ENCODE data around the gene MAFB.

Gene MAFB

DNA sequence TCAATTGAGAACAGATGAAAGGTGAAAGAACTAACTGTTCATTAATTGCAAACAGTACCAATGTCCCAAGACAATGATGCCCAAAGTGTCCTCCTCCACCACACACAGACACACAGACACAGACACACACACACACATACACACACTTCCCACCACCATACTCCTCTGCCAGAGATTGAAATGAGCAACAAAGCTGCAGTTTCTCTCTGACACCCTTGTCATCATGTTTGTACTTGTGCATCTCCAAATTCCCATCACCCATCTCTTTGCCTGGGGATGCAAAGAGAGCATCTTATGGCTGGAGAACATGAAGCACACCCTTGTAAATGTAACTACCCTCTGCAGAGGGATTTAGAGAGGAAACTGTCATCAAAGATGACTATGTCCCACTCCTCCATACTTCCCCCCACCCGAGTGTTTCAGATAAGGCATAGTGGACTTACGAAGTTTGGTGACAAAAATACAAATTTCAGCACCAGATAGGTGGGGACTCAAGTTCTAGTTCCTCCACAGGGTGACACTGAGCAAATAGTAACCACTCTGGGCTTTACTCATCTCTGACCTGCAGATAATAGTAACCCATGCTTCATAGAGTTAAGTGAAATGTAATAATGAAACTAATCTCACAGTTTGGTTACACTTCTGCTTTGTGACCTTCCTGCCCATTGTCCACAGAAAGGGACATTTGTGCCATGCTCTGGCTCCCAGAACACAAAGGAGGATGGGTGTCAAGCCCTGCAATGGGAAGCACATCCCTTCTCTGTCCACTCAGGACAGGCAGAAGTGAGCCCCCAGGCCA lies 8.7 kb downstream of the MAFB start:
- no peak for DNase-seq

- no peak for DNase-seq
These were observed 9.9 kb downstream of the MAFB start for GRCh38 chr20:40679184-40679583.

DNA sequence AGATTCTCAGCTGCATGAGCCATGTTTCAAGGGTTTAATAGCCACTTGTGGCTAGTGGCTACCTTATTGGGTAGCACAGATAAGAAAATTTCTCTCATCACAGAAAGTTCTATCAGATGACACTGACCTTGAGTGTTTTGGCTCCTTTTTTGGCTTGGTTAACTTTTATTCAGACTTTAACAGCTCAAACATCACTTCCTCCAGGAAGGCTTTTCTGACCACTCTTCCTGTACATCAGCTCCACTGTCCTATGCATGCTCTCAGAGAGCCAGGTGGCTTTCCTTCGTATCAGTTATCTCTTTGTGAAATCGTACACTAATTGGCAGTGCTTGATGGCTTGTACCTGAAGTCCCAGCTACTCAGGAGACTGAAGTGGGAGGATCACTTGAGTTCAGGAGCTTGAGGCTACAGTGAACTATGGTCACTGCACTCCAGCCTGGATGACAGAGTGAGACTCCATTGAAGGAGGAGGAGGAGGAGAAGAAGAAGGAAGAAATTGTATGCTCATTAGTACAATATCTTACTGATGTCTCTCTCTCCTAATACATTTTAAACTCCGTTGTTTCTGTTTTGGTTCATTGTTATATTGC lies 10.7 kb downstream of the MAFB start:
- DNase-seq: no peak

GRCh38 chr20:40677343-40677924 lies 11.6 kb downstream of the MAFB start:
- no peak for DNase-seq

DNA sequence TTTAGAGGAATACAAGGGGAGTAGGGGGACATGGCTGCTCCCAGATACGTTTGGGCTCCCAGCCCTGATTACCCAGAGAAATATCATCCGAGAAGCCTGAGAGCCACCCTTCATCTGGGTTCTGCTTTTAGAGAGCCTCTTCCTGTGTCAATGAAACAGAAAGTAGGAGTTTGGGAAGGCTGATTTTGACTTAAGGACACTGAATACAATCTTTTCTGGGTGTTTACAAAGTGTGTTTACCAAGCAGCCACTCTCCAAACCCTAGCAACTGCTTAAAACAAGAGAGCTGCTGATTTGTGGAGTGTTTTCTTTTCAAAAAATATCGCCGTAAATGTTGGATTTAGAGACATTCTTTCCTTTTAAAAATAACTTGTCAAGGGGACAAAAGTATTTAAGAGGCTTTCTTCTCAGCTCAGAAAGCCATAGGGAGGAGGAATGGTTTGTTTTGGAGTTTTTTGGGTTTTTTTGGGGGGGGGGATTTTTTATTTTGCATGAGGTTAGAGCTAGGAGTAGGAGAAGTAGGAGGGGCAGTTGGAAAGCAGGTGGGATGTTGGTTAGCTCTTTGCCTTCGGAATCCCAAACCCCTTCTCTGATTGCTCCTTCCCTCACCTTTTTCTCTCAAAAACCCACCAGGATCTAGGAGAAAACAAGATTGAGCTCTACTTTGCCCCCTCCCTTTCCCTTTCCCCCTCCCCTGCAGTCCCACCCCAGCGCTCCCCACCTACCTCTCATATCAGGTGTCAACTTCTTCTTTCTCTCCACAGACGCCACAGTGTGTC lies 12.4 kb downstream of the MAFB start:
- no peak for DNase-seq

DNA sequence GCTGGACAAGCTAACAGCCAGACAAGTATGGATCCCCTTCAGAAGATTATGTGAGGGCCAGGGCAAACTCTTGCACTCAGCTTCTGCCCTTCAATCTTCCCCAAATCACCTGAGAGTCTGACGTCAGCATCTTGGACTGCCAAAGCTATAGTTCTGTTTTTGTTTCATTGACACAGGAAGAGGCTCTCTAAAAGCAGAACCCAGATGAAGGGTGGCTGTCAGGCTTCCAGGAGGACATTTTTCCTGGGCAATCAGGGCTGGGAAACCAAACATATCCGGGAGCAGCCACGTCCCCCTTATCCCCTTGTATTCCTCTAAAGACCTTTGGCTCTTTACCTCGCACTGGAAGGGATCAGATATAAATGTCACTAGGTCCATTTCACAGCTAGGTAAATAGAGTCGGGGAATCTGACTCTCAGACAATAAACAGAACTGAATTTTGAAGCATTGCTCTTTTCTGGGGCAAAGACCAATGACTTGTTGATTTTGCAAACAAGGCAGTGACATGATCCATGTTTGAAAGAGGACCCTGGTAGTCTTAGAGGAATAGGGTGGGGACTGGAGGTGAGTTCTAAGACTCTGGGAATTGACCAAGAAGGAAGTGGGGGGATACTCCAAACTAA lies 13.3 kb downstream of the MAFB start:
- DNase-seq: no peak

- no peak for DNase-seq
These were observed 15.6 kb downstream of the MAFB start for GRCh38 chr20:40673442-40673841.

- DNase-seq: no peak
These were observed 16.9 kb downstream of the MAFB start for GRCh38 chr20:40672095-40672494.

DNA sequence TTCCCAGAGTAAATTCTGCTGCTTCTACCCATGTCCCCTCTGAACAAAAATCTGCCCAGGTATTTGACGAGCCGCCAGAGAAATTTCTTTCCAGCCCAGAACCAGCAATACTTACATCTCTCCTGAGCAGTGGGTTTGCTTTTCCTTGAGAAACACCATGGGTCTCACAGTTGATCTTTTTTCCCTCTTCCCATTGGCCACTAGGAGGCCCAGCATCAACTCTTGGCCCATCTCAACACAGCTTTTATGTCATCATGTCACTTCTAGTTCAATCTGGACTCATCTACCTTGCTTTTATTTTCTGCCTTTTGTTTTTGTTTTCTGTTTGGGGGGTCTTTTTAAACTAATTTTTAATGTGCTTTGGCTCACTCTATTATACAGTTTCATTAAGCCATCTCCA lies 18.8 kb downstream of the MAFB start:
- DNase-seq: no peak

DNA sequence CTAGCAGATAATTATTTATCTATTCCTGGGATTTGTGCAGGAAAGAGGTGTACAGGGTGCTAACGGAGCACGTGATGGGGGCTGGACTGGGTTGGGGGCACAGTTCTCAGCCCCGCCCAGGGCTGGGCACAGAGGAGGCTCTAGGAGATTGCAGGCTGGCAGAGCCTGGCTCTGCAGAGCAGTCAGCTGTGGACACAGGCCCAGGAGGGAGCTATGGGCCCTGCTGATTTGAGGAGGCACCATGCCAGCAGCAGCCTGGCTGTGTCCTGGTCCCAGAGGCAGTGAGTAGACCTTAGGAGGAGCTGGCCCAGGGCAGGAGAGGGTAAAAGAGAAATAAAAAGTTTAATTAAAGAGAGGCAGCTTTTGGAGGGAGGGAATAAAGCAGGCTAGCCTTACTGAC lies 19.3 kb downstream of the MAFB start:
- no peak for DNase-seq

GRCh38 chr20:40668449-40669228 lies 20.4 kb downstream of the MAFB start:
- no peak for DNase-seq

GRCh38 chr20:40667503-40667902 lies 21.5 kb downstream of the MAFB start:
- DNase-seq: no peak

GRCh38 chr20:40666336-40666735 lies 22.7 kb downstream of the MAFB start:
- DNase-seq: no peak

- no peak for DNase-seq
These were observed 24.1 kb downstream of the MAFB start for GRCh38 chr20:40664891-40665290.

DNA sequence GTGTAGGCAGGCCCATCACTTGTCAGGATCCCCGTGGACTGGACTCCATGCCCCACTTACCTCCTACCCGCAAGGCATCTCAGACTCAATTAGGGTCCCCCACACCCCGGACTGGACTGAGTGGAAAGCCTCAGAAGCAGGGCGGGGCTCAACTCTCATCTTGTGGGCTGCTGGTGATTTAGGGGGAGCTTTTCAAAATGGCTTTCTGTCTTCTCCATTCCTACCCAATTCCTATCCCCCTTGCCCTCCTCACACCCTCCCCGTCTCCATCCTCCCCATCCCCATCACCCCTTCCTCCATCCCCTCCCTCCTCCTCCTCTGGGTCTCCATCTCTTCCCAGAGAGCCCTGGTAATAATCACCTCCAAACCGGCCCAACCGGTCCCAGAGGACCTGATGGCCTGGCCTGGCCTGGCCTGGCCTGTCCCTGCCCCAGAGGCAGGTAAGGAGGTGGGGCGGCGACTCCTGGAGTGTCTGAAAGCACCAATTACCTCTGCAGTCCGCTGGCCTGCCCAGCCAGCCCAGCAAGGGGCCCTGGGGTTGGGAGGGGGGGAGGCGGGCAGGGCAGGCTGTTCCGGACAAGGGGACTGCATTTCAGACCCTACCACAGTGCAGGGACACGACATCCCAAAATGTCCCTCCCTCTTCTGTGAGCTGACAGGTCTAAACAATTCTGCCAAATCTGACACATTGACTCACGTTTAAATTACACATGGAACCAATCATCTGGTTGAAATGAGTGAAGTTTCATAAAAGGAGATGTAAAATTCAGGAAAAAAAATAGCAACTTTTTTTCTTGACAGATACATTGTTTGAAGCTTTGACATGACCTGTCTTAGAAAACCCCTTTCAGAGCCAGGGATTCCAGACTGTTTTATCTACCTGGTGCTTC lies 24.8 kb downstream of the MAFB start:
- no peak for DNase-seq

- no peak for DNase-seq
These were observed 25.7 kb downstream of the MAFB start for GRCh38 chr20:40663304-40663790.

DNA sequence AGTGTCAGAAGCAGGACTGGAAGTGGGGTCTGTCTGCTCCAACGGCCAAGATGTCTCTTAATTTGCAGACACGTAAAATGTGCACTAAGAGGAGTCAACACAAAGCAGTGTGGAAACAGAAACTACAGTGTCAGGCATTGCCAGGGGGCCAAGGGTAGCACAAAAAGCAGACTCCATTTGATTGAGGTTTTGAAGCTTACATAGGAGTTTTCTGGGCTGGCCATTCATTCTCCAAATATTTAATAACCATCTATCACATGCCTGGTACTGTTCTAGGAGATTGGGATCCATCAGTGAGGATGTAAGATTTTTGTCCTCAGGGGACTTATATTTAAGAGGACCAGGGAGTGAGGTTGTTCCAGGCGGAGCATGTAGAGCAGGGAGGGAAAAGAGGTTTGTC lies 29.5 kb downstream of the MAFB start:
- no peak for DNase-seq

DNA sequence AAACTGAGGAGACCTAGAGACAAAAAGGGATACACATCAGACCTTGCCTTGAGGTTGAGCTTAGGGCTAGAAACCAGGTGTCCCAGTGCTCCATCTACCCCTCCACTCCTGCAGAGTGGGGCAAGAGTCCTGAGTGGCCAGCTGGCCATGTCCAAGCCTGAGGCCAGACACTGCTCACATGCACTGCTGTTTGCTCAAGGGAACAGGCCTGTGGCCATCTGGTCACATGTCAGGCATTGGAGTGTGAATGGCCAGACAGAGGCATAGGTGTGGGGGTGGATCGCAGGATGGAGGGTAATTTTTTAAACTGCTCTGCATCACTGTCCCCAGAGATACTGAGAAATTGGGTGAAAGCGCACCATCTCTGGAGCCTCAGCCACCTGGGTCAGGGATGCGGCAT lies 30.5 kb downstream of the MAFB start:
- DNase-seq: no peak

DNA sequence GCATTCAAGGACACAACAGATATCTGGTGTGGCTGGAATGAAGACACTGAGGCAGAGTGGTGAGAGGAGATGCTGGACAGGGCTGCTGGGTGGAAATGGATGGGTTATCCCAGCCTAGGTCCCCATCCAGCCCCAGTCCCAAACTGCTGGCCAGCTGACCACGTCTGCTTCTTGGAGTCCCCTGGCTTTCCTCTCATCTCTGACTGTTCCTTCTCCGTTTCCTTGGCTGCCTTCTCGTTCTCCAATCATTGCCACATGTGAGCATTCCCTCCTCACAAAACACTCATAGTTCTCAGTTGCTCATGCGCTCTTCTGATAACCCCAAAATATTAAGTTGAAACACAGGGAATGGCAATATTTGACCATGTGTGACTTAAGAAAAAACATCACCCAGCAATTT lies 31.5 kb downstream of the MAFB start:
- no peak for DNase-seq

DNA sequence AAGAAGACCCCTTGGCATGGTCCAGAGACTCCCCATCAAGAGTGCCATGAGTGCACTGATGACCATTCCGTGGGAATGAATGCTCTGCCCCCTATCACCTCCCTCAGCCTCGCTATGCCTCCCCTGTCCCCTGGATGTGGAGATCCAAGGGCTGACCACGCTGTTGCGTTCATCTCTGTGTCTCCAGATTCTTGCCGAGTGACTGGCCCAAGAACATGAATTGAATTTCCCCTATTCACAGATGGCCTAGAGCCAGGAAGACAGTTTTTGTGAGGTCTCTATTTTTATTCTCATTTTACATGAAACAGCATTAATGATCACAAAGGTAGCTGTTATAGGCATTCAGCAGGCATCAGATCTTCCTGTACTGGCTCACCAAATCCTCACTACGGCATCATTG lies 33.6 kb downstream of the MAFB start:
- no peak for DNase-seq

GRCh38 chr20:40654876-40655275 lies 34.2 kb downstream of the MAFB start:
- DNase-seq: no peak
